ENCODE measurements around the gene FAM81A. TPM values are rescaled to one million over a fixed set of nuclear protein-coding genes. Genes with fewer than 3 reads are reported as not detected.
A peak's percentile ranks its signal among the peaks of the same experiment; 100 is the strongest.

FAM81A gene
- total RNA-seq = 1.3 TPM
- long read RNA-seq, partial matches to known transcripts = 0 of 1 reads
- long read RNA-seq, other reads (novel, unspliced or antisense) = 0 of 1 reads

- intact Hi-C loops (cut with DNase I) = no loop called here
- TF ChIP-seq, protein P1, sequence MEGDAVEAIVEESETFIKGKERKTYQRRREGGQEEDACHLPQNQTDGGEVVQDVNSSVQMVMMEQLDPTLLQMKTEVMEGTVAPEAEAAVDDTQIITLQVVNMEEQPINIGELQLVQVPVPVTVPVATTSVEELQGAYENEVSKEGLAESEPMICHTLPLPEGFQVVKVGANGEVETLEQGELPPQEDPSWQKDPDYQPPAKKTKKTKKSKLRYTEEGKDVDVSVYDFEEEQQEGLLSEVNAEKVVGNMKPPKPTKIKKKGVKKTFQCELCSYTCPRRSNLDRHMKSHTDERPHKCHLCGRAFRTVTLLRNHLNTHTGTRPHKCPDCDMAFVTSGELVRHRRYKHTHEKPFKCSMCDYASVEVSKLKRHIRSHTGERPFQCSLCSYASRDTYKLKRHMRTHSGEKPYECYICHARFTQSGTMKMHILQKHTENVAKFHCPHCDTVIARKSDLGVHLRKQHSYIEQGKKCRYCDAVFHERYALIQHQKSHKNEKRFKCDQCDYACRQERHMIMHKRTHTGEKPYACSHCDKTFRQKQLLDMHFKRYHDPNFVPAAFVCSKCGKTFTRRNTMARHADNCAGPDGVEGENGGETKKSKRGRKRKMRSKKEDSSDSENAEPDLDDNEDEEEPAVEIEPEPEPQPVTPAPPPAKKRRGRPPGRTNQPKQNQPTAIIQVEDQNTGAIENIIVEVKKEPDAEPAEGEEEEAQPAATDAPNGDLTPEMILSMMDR (IDR thresholded peaks at IDR 0.05) = no peak
Measured at GRCh38 chr15:59437817-59438624, at the start of gene FAM81A. Gene FAM81A (plus strand): TSS chr15:59438186. CDS start chr15:59458627, 20,441 bp downstream.

GRCh38 chr15:59388670-59389069, 49.3 kb upstream of the FAM81A start:
- intact Hi-C loops (cut with DNase I) = no loop called here
- TF ChIP-seq, protein P1 (IDR thresholded peaks at IDR 0.05) = no peak

More at GRCh38 chr15:59437817-59438624, at the start of gene FAM81A:
- Histone ChIP-seq H3K27me3 (peaks cover 7% of the 10 kb centered on the region), H3K36me3 (no peaks in the 10 kb centered on the region), H3K4me1 (peaks cover 12% of the 10 kb centered on the region), H3K9me3 (no peaks in the 10 kb centered on the region), H3K27ac (no peak within 1 kb of the TSS), H3K4me3 (peak within 1 kb of the TSS; percentile 52)
- peak; percentile 90 for ATAC-seq
- peak; percentile 86 for DNase-seq

DNA sequence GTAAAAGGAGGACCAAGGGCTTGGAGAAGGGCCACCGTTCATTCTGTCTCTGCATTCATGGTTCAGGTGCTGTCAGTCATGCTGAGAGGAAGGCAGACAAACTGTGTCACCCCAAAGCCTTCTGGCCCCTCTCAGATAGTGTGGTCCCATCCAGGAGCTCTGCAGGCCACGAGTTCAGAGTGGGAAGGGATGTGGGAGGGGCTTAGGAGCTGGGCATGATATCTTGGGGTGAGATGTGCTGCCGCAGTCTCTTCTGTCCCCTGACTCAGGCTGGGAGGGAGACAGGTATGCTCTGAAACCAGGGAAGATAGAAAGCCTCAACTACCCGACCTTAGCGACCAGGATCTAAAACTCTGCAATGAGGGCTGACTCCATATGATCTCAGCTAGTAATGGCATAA, 45.7 kb upstream of the FAM81A start:
- H3K36me3 ChIP-seq = no peaks in the 10 kb centered on the region
- no peak overlapping the region for H3K4me3 ChIP-seq
- no peaks in the 10 kb centered on the region for H3K27me3 ChIP-seq
- DNase-seq (no peak), ATAC-seq (no peak)
- no peaks in the 10 kb centered on the region for H3K4me1 ChIP-seq
- TF ChIP-seq, protein P1 (IDR thresholded peaks at IDR 0.05) = no peak
- H3K27ac ChIP-seq = no peak overlapping the region
- H3K9me3 ChIP-seq = no peaks in the 10 kb centered on the region
- intact Hi-C loops (cut with DNase I) = no loop called here

More at GRCh38 chr15:59388670-59389069, 49.3 kb upstream of the FAM81A start:
- ATAC-seq = peak; percentile 41
- no peak overlapping the region for H3K27ac ChIP-seq
- no peaks in the 10 kb centered on the region for H3K36me3 ChIP-seq
- H3K27me3 ChIP-seq = no peaks in the 10 kb centered on the region
- no peak for DNase-seq
- no peaks in the 10 kb centered on the region for H3K9me3 ChIP-seq
- H3K4me3 ChIP-seq = no peak overlapping the region
- no peaks in the 10 kb centered on the region for H3K4me1 ChIP-seq

DNA sequence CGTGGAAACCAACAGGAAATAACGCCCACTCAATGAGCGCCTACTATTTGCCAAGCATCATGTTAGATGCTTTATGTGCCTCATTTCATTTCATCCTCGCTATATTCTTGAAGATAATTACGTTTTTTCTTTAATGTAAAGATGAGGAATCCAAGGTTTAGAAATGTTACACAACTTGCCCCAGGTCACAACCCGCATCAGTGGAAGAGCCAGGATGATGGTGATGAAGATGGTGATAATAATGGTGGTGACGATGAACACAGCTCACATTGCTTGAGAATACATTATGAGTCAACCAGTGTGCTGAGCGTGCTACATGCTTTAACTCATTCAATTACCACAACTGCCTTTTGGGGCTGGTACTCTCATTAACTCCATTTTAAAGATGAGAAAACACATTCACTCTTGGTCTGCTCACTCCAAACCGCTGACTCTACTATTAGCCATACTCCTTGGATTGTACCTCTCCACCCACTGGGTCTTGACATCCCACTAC, 43.8 kb upstream of the FAM81A start:
- intact Hi-C loops (cut with DNase I) = no loop called here
- no peak for DNase-seq
- H3K9me3 ChIP-seq = no peaks in the 10 kb centered on the region
- H3K36me3 ChIP-seq = no peaks in the 10 kb centered on the region
- no peak overlapping the region for H3K27ac ChIP-seq
- no peak overlapping the region for H3K4me3 ChIP-seq
- peaks cover 6% of the 10 kb centered on the region for H3K4me1 ChIP-seq
- TF ChIP-seq, protein P1 (IDR thresholded peaks at IDR 0.05) = no peak
- no peak for ATAC-seq
- H3K27me3 ChIP-seq = no peaks in the 10 kb centered on the region

- Histone ChIP-seq H3K27ac (no peak overlapping the region), H3K9me3 (no peaks in the 10 kb centered on the region), H3K36me3 (no peaks in the 10 kb centered on the region), H3K4me3 (no peak overlapping the region), H3K4me1 (peaks cover 7% of the 10 kb centered on the region), H3K27me3 (no peaks in the 10 kb centered on the region)
- no peak for DNase-seq
- intact Hi-C loops (cut with DNase I) = no loop called here
- TF ChIP-seq, protein P1 (IDR thresholded peaks at IDR 0.05) = no peak
- ATAC-seq = no peak
Measured at GRCh38 chr15:59396211-59396610, 41.8 kb upstream of the FAM81A start.
